HEK293 (cell line): ENCODE measurements around the gene TMEM236.

Experiments
- ZNF214 ChIP-seq: fragments of 450-650 bp; formaldehyde crosslinking; IDR thresholded peaks from 2 replicates; pipeline ENCODE4 v1.5.1; 2017; ENCODE audit warnings: missing biosample characterization, mild to moderate bottlenecking, missing genetic modification characterization, borderline replicate concordance
- ZNF274 ChIP-seq, 2 experiments: fragments of 200-500 bp in 1 of 2; fragments of 450-650 bp in 1 of 2; sonication (Bioruptor generic) in 1 of 2; formaldehyde crosslinking in 1 of 2; IDR thresholded peaks; 2 replicates each; pipeline versions ENCODE4 v1.5.1 to v1.6.1; 2014 to 2016; ENCODE audit warnings: borderline replicate concordance in 1 of 2, inconsistent platforms in 1 of 2, low read length in 1 of 2, missing biosample characterization in 1 of 2, missing genetic modification characterization in 1 of 2
- TF ChIP-seq, protein P1 (sequence below): fragments of 450-650 bp; formaldehyde crosslinking; IDR thresholded peaks from 2 replicates; pipeline ENCODE4 v1.5.1; 2016; ENCODE audit warnings: missing biosample characterization, missing genetic modification characterization
- TF ChIP-seq, protein P2 (sequence below): fragments of 450-650 bp; formaldehyde crosslinking; IDR thresholded peaks from 2 replicates; pipeline ENCODE4 v1.5.1; 2017; ENCODE audit warnings: missing biosample characterization, mild to moderate bottlenecking, missing genetic modification characterization, moderate library complexity
- TF ChIP-seq, protein P3 (sequence below): fragments of 450-650 bp; formaldehyde crosslinking; IDR thresholded peaks from 2 replicates; pipeline ENCODE4 v1.5.1; 2016; ENCODE audit warnings: missing biosample characterization, missing genetic modification characterization, low read depth

DNA sequence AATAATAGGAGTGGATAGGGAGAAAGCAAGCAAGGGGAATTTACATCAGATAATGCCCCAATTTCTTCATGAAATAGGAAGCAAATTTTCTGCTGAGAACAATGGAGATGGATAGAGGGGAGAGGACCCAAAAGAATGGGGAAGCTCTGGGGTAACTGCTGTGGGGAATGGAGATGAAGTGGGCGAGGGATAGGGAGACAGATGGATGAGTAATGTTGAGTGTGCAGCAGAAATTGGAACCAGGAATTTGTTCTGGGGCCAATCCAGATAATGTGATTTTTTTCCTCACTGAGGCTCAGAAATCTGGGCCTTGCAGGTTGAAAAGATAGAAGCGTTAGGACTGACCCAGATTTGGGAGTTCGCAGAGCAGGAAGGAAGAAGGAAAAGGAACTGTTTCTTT, 32.7 kb downstream of the TMEM236 start:
- TF ChIP-seq, protein P1, sequence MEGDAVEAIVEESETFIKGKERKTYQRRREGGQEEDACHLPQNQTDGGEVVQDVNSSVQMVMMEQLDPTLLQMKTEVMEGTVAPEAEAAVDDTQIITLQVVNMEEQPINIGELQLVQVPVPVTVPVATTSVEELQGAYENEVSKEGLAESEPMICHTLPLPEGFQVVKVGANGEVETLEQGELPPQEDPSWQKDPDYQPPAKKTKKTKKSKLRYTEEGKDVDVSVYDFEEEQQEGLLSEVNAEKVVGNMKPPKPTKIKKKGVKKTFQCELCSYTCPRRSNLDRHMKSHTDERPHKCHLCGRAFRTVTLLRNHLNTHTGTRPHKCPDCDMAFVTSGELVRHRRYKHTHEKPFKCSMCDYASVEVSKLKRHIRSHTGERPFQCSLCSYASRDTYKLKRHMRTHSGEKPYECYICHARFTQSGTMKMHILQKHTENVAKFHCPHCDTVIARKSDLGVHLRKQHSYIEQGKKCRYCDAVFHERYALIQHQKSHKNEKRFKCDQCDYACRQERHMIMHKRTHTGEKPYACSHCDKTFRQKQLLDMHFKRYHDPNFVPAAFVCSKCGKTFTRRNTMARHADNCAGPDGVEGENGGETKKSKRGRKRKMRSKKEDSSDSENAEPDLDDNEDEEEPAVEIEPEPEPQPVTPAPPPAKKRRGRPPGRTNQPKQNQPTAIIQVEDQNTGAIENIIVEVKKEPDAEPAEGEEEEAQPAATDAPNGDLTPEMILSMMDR: no peak
- TF ChIP-seq ZNF214 (no peak), ZNF274 (IDR thresholded peaks at IDR 0.05; ENCODE audit: low read length) (no peak), ZNF274 (tag by site-specific recombination; IDR thresholded peaks at IDR 0.05; ENCODE audit: borderline replicate concordance) (no peak)
- TF ChIP-seq, protein P2, sequence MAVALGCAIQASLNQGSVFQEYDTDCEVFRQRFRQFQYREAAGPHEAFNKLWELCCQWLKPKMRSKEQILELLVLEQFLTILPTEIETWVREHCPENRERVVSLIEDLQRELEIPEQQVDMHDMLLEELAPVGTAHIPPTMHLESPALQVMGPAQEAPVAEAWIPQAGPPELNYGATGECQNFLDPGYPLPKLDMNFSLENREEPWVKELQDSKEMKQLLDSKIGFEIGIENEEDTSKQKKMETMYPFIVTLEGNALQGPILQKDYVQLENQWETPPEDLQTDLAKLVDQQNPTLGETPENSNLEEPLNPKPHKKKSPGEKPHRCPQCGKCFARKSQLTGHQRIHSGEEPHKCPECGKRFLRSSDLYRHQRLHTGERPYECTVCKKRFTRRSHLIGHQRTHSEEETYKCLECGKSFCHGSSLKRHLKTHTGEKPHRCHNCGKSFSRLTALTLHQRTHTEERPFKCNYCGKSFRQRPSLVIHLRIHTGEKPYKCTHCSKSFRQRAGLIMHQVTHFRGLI: no peak
- TF ChIP-seq, protein P3, sequence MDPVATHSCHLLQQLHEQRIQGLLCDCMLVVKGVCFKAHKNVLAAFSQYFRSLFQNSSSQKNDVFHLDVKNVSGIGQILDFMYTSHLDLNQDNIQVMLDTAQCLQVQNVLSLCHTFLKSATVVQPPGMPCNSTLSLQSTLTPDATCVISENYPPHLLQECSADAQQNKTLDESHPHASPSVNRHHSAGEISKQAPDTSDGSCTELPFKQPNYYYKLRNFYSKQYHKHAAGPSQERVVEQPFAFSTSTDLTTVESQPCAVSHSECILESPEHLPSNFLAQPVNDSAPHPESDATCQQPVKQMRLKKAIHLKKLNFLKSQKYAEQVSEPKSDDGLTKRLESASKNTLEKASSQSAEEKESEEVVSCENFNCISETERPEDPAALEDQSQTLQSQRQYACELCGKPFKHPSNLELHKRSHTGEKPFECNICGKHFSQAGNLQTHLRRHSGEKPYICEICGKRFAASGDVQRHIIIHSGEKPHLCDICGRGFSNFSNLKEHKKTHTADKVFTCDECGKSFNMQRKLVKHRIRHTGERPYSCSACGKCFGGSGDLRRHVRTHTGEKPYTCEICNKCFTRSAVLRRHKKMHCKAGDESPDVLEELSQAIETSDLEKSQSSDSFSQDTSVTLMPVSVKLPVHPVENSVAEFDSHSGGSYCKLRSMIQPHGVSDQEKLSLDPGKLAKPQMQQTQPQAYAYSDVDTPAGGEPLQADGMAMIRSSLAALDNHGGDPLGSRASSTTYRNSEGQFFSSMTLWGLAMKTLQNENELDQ (tag by site-specific recombination): no peak
